ENCODE results near the gene FRK.
"Not testable (repeated sequence)": the region's sequence is repeated elsewhere in the genome, so short reads cannot be mapped to it uniquely, and the experiment has no call there.

Gene FRK

GRCh38 chr6:116010790-116011401 lies 49.8 kb downstream of the FRK start:
- DNase-seq (ENCODE audit: extremely low read depth in 1 of 2, low read depth in 1 of 2), result peak in 1 of 2 donors; percentile 17

GRCh38 chr6:116010386-116010785 lies 50.3 kb downstream of the FRK start:
- DNase-seq (ENCODE audit: extremely low read depth in 1 of 2, low read depth in 1 of 2), result no peak

DNA sequence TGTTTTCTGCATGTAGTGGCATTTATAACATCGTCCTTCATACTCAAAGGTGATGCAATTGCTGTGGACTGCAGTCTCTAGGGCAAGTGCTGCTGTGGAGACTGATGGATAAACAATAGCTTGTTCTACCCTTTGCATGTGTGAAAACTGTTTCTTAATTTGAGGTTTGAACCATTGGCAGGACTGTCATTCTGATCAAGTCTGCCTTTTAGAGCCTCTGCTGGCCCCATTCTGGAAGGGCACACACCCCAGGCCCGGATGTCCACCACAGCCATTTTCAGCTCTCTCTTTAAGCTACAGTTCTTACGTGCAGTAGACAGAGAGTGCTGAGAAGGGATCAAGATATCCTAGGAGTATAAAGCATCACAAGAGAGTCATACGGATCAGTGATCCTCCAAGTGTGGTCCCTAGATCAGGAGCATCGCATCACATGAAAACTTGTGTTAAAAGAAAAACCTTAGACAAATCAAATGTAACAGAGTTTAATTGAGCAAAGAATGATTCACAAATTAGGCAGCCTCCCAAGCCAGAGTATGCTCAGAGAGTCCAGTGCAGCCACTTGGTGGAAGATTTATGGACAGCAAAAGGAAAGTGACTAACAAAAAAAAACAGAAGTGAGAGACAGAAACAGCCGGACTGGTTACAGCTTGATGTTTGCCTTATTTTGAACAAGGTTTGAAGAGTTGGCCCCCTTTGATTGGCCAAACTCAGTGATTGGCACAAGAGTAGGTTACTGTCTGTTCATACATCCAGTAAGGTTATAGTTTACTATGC lies 52.0 kb downstream of the FRK start:
- DNase-seq (ENCODE audit: extremely low read depth in 1 of 2, low read depth in 1 of 2), result no peak

DNA sequence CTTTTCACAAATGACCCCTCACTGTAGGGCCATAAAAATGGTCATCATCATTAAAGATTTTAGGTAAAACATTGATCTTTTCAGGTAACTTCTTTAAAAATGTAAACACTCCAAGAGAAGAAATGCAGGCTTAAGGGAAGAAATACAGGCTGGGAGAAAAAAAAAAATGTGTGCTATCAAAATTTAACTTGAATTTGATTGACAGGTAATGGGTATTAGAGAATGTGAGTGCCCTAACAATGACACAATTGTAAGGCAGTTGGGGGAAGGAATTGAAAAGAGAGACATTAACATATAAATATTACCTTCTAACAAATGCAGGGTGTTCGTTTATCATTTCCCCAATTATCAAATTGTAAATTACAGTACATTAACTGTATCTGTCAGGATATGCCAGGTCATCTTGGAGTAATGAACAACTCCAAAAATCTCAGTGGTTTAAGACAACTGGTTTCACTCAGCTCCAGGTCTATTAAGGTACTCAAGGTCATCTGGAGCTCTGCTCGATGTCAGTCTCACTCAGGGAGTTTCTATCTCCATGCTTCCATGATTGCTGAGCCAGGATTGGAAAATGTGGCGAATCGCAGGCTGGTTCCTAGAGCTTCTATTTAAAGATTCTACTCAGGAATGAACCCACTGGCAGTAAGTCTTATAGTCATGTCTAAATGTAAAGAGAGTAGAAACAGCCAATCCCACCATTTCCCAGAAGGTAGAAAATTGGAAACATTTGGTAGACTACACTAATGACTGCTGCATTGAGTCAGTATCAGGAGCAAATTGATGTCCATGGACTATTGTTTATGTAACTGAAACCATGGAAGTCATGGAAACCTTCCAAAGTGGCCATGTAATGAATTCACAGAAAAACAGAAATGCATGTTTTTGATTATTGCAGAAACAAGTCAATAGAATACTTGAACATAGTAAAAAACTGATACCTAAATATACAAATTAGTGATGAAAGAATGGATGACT lies 55.6 kb downstream of the FRK start:
- DNase-seq (ENCODE audit: extremely low read depth in 1 of 2, low read depth in 1 of 2), result no peak

DNA sequence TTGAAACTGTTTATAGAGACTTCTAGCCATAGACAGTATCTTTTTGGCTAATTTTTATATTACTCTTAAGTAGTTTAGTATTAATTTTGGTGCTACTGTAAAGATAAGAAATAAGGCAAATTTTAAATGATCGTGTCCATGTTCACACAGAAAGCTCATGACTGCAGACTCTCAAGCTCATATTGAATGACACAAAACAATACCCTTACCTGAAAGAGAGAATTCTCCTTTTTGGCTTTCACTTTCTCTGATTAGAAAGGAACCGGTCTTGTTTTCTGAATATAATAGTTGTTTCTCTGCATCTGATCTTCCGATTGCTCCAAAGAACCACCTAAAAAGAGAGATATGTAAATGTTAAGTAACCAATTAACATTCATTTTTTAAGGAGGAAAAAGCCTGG lies 57.0 kb downstream of the FRK start:
- no peak for DNase-seq (ENCODE audit: extremely low read depth in 1 of 2, low read depth in 1 of 2)

DNA sequence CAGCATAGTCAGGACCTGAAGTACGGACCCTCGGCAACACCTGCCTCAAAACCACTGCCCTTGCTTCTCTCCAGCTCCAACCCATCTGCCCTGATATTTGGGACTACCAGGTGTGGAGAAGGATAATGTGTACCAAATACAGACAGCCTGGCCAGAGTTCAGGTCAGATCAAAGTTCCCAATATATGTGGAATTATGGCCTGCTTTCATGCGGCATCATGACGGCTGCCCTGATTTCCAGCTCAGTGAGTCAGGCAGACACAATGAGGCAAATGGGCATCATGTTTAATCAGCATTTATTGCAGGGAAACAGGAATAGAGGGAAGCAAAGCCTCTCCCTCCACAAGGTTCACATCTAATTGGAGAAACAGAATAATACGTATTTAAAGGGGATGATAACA lies 57.9 kb downstream of the FRK start:
- DNase-seq (ENCODE audit: extremely low read depth in 1 of 2, low read depth in 1 of 2), result no peak

DNA sequence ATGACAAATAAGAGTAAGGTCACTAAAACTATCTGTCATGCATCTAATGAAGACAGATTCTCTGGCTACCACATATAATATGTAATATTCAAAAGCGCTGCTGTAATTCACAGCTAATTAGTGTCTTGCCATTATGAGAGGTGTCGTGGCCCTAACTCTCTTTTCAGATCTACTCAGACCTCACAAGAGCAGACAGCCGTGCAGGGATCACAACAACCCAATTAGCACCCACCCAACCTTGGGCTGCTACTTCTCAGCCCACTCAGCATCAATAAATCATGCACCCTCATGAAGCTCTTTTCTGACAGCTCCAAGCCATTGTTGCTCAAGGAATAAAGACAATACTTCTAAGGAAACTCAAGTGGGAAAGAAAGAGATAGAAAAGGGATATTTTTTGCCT lies 61.5 kb downstream of the FRK start:
- DNase-seq (ENCODE audit: extremely low read depth in 1 of 2, low read depth in 1 of 2), result no peak

DNA sequence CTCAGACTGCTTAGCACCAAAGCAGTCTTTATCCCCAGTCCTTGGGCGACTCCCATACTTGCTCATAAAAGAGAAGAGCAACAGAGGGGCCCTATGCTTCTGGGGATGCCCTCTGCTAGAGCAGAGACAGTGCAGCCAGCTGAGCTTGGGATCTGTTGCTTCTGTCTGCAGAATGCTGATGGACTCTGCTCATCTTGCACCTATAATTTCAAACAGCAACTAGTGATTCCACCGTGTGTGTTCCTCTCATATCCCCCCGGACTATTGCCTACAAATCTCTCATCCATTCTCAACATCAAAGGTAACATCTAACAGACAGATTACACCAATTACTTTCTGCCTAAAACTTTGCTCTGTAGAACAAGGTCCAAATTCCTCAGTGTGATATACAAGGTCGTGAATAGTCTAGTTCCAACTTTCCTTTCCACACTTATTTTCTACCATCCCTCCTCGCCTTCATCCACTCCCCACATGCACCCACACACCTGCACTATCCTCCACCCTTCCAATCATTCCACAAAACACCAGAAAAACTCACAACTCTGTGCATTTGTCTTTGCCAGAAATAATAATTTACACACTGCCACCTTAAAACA lies 62.6 kb downstream of the FRK start:
- DNase-seq (ENCODE audit: extremely low read depth in 1 of 2, low read depth in 1 of 2), result no peak

GRCh38 chr6:115986026-115986425 lies 74.7 kb downstream of the FRK start:
- DNase-seq (ENCODE audit: extremely low read depth in 1 of 2, low read depth in 1 of 2), result no peak

- no peak for DNase-seq (ENCODE audit: extremely low read depth in 1 of 2, low read depth in 1 of 2)
These were observed 75.9 kb downstream of the FRK start for GRCh38 chr6:115984809-115985208.

DNA sequence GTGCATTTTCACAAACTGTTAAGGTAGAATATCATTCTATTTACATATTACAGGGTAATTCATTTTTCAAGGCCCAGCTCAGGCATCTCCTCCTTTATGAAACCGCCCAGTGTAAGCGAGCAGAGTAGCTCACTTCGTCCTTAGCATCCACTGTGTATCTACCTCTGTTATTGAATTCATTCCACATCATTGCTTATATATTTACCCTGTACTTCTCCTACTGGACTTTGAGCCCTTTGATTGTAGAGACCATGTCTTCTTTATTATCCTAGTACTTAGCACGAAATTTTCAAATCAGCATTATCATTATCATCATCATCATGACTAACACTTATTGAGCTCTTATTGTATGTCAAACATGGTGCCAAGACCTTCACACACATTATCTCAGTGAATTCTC lies 76.7 kb downstream of the FRK start:
- DNase-seq (ENCODE audit: extremely low read depth in 1 of 2, low read depth in 1 of 2), result no peak

DNA sequence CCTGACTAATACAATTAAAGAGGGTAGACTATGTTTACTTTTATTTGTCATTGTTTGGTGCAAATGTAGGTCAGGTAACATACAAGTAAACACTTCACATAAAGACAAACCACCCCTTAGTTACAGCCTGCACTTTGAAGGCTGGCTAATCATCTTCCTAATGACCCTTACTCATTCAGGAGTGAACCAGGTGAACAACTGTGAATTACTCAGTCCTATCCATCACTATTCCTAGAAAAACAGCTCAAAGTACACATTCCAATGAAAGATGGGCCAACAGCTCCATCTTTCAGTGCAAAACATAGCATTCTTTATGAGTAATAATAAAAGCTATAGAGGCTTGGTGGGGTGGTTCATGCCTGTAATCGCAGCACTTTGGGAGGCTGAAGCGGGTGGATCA lies 78.2 kb downstream of the FRK start:
- DNase-seq (ENCODE audit: extremely low read depth in 1 of 2, low read depth in 1 of 2), result no peak

GRCh38 chr6:115977220-115977619 lies 83.5 kb downstream of the FRK start:
- no peak for DNase-seq (ENCODE audit: extremely low read depth in 1 of 2, low read depth in 1 of 2)

GRCh38 chr6:115976321-115976870 lies 84.3 kb downstream of the FRK start:
- DNase-seq (ENCODE audit: extremely low read depth in 1 of 2, low read depth in 1 of 2), result no peak

GRCh38 chr6:115972679-115973078 lies 88.0 kb downstream of the FRK start:
- no peak for DNase-seq (ENCODE audit: extremely low read depth in 1 of 2, low read depth in 1 of 2)

GRCh38 chr6:115971785-115972184 lies 88.9 kb downstream of the FRK start:
- DNase-seq (ENCODE audit: extremely low read depth in 1 of 2, low read depth in 1 of 2), result no peak

DNA sequence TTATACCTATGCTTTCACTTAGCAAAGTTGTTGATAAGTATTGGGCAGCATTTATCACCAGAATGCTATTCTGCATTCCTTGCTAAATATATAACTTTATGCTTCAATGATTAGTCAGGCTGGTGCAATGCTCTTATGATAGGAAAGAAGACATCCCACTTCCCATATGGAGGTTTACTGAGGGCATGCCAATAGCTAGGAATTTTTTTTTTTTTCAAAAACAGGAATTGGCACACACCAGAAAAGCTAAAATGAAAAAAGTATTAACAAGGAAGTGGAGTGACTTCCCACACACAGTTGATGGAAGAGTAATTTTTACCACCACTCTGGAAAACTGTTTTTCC lies 90.8 kb downstream of the FRK start:
- DNase-seq (ENCODE audit: extremely low read depth in 1 of 2, low read depth in 1 of 2), result no peak

DNA sequence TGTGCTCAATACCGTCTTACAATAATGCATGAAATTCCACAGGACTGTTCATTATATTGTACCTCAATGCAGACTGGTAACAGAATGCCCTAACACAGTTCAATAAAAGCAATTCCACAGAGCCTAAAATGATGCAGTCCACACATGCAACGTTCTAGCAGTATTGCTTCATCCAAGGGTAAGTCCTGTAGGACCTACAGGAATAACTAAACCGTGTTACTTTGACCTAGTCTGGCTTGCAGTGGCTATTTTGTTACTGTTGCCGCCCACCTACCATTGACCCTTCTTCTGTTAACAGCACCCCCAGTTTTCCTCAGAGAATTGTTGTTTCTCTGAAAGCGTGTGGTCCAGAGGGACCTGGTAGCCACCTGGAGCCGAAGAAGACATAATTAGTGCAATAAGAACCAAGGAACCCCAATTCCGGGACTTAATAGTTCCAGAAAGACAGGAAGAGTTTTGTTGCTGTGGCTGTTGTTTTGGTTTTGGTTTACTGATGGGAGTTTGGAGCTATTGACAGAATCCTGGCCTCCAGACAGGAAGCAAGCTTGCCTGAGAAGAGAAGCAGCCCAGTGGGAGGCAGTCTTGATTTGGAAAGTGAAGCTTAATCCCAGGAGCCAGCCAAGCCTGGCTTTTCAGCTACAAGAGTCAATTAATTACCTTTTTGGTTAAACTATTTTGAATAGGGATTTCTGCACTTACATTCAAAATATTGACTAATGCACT lies 91.3 kb downstream of the FRK start:
- DNase-seq (ENCODE audit: extremely low read depth in 1 of 2, low read depth in 1 of 2), result no peak

- not testable (repeated sequence) for DNase-seq (ENCODE audit: extremely low read depth in 1 of 2, low read depth in 1 of 2)
These were observed 100.4 kb downstream of the FRK start for GRCh38 chr6:115960286-115960685.

DNA sequence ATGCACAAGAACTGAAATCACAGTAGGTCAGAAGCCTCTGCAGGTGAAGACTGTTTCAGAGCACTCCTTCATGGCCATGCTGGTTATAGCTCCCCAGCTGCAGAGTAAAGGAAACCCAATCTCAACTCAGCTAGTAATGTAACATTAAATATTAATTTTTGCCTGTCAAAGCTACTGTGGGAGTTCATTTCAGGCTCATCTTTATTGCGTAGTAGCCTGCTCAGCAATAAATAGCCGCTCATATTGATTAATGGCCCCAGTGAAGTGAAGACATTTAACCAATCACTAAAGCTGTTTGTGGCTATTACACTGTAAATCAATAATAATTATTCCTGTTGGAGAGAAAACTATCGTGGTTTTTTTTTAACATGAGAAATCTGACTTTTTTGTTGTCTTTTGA lies 101.7 kb downstream of the FRK start:
- no peak for DNase-seq (ENCODE audit: extremely low read depth in 1 of 2, low read depth in 1 of 2)
